C1 segment of cervical spinal cord (tissue), 14 donors: Measurements from ENCODE around the gene SIGLEC11.
"Not testable (repeated sequence)": the region's sequence is repeated elsewhere in the genome, so short reads cannot be mapped to it uniquely, and the experiment has no call there.

Experiments
- DNase-seq, 14 donors: peaks; one replicate each; lab custom pipeline; 2025; lab: John Stamatoyannopoulos, UW

The SIGLEC11 gene

GRCh38 chr19:49927526-49928264 is 33.3 kb downstream of the SIGLEC11 start:
- no peak for DNase-seq

GRCh38 chr19:49926515-49926914 is 34.5 kb downstream of the SIGLEC11 start:
- DNase-seq = no peak

GRCh38 chr19:49925486-49925885 is 35.5 kb downstream of the SIGLEC11 start:
- no peak for DNase-seq

- DNase-seq = not testable (repeated sequence)
These were observed 36.1 kb downstream of the SIGLEC11 start for GRCh38 chr19:49924881-49925210.

GRCh38 chr19:49924004-49924880 is 36.7 kb downstream of the SIGLEC11 start:
- no peak for DNase-seq

DNA sequence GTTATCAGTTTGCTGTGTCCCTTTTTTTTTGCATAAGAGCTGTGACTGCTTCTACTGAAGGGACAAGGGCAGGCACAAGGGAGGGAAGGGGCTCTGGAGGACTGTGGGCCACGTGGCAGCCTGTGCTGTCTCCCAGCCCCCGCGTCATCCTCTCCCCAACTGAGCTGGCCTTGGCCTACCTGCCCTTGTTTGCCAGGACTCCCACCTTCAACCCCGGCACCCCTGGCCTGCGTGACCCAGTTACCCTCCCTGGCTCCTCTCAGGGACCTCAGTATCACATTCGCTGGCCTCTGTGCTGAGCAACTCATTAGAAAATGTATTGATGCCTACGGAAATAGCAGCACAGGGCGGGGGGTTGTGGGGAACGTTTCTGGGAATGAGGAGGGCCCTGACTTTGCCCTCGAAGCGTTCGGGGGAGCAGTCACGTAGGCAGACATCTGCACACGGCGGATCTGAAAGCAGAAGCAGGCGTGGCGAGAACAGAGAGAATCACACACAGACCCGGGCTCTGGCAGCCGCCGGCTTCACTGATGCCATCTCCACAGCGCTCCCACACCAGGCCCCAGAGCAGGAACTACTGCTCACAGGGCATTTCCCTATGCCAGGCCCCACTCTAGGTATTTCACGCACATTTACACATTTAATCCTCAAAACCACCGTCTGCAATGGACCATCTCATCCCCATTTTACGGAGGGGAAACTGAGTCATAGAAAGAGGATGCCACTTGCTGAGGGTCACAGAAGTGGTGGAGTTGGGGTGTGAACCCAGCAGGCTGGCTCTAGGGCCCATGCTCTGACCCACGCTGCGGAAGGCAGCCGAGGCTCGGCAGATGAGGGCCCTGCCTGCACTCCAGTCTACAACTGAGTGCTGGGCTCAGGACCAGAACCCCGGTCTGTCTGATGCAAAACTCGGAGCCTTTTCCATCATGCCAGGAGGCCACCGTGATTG is 37.6 kb downstream of the SIGLEC11 start:
- DNase-seq = peak in 1 of 14 donors; percentile 51

- DNase-seq = peak in 1 of 14 donors; percentile 31
These were observed 38.8 kb downstream of the SIGLEC11 start for GRCh38 chr19:49921871-49922795.

DNA sequence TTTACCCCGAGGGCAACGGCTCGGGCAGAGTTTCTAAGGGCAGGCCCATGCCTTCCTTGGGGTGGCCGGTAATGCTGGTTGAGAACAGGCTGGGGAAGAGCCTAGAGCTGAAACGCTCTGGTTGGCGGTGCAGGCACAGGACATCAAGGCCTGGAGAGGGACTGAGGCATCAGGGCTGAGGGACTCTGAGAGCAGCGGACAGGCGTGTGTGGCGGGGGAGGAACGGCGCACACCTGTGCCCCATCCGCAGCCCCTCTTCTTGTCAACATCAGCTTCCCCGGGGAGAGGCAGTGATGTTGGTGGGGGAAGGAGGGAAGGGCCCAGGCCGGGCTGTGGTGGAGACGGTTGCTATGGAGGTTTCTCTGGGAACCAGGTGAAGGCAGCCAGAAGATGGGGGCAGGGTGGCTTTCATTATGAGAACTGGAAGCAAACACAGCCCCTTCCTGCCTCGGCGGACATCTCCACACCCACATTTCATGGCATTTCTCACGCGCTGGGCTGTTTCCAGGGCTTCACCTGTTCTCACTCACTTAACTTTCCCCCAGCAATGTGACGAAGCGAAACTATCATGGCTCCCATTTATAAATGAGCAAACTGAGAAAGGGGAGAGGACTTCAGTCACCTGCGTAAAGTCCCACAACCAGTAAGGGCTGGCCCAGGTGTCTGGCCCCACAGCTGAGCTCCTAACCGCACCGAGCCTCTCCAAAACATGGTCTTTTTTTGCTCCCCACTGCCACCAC is 40.2 kb downstream of the SIGLEC11 start:
- no peak for DNase-seq

DNA sequence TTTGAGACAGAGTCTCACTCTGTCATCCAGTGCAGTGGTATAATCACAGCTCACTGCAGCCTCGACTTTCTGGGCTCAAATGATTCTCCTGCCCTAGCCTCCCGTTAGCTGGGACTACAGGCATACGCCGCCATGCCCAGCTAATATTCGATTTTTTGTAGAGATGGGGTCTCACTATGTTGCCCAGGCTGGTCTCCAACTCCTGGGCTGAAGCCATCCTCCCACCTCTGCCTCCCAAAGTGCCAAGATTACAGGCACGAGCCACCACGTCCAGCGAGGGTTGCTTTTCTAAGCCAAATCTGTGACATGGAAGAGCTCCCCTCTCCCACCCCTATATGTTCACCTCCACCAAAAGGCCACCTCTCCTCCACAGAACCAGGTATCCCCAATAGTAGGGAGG is 42.9 kb downstream of the SIGLEC11 start:
- no peak for DNase-seq

DNA sequence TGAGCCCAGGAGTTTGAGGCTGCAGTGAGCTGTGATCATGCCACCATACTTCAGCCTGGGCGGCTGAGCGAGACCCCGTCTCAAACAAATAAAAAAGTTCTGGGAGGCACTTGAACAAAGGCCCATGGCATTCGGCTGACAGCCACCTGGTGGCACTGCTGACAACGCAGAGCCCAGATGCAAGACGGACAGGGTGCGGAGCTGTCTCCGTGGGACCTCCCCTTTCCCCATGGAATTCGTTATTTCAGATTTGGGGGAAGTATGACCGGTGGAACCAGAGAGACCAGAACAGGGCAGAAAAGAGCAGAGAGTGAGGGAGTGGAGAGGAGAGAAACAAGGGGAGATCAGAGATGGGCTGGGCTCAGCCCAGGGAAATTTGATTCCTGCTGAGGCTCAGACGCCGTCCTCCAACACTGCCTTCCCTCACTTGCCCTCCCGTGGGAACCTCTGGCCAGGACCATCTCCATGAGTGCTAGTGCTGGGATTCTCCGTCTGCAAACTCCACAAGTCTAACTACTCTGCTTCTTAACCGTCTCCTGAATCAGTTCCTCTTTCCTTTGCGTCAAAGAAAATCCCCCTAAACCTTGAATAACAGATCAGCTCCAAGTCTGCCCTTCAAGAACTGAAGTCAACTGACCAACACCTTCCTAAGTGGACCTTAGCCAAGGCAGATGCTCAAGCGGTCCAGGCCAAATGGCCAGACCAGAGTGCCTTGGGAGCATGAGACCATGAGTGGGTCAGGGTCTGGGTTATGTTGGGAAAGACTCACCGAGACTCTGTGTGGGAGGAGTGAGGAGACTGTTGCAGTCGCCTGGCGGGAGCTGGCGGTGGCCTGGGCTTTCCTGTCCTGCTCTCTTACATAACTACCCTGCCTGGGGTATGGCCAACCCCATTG is 43.9 kb downstream of the SIGLEC11 start:
- peak in 3 of 14 donors; percentile 5 to 33 (median 9) for DNase-seq

DNA sequence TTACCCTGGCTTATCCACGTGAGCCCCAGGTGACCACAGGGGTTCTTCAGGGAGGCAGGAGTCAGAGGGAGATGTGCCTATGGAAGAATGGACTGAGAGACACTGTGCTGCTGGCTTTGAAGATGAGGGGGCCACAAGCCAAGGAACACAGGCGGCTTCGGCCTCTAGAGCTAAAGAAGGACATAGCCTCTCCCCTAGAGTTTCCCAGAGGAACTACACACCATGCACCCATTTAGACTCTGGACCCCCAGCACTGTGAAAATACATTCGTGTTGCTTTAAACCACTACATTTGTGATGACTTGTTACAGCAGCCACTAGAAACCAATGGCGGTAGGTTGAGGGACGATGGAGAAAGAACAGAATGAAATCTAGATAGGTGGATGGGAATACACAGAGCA is 45.7 kb downstream of the SIGLEC11 start:
- no peak for DNase-seq

- DNase-seq = no peak
These were observed 47.3 kb downstream of the SIGLEC11 start for GRCh38 chr19:49913720-49914119.

GRCh38 chr19:49912965-49913685 is 47.8 kb downstream of the SIGLEC11 start:
- no peak for DNase-seq

DNA sequence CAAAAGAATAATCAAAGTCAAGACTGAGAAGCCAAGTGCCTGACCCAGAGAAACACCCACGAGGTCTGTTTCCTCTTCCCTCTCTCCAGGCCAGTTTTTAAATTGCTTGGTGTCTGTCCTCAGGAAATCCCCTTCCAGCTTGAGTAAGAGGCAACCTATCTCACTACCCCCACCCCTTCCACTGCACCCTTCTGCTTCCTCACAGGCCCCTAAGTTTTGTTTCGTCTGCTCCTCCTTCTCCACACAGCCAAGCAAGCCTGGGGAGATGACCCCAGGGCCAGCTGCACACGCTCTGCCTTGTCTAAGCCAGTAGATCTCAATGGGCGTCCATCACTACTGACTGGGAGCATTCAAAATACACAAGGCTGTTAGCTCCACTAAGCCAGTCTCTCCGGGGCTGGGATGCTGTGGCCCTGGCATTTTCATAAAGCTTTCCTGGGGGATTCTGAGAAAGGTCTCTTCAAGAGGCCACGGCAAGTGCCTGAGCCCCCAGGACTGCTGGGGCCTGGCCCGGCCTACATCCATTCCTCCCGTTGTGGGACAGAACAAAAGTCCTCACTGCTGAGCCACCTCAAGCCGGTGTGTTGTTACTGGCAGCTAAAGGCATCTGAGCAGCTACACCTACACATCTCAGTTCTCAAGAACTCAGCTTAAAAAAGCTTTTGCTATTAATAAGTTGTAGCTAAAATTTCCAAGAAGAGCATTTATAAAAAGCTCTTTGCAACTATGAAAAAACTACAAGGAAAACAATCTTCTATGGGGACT is 49.4 kb downstream of the SIGLEC11 start:
- peak in 5 of 14 donors; percentile 15 to 53 (median 26) for DNase-seq

DNA sequence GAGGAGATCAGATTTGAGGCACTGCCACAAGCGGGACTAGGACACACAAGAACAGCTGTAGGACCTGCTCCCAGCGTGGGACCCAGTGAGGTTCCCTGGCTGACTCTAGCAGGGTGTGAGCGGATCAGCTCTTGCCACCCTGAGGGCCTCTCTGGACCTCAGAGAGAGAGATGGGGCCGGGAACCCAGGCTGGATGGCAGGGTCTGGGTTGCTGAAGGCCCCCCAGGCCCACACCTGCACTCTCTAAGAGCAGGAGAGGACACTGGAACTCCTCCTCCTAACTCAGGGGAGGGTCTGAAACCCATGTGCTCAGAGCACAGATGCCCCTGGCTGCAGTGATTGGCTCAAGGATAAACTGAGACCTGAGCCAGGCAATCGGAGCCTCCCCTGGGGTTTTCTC is 50.8 kb downstream of the SIGLEC11 start:
- no peak for DNase-seq

DNA sequence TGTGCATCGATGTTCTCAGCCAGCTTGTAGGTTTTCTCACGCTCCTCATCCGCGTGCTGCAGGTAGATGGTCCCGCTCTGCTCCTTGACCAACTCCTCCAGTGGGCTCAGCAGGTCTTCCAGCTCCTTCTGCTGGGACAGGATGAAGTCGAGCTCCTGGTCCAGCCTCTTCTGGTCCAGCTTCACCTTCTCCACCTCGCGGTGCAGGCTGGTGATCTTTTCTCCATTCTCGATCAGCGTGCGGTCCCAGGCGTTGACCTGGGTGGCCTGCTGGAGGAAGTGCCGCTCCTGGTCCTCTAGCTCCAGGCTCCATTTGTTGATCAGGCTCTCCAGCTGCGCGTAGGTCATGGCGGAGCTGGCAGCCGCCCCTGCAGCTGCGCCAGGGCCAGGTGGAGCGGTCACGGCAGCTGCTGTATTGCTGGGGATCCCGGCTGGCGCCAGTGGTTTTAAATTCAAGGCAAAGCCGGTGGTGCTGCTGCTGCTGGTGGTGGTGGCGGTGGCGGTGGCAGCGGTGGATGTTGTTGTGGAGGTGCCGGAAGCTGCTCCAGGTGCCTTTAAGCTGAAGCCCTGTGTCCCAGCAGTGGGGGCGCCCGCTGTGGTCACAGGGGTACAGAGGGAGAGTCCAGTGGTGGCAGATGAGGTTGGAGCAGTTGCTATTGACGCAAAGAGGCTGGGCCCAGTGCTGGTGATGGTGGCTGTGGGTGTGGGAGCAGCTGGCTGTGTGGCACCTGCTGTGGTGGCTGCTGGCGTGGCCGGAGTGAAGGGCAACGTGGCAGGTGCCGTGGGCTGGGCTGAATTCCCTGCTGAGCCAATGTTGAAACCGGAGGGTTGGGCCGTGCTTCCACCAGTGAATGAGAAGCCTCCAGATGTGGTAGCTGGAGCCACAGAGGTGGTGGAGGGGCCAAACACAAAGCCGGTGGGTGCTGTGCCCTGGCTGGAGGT is 52.2 kb downstream of the SIGLEC11 start:
- DNase-seq = no peak
